Lung microvascular endothelial cell (primary cell): ENCODE results near the gene CORO2A. TPM values are rescaled to one million over a fixed set of nuclear protein-coding genes. Genes with fewer than 3 reads are reported as not detected.
A peak's percentile ranks its signal among the peaks of the same experiment; 100 is the strongest.

Experiments
- DNase-seq, 2 donors: peaks; one replicate each; pipeline versions ENCODE4 v3.0.0 to v3.0.0-alpha.2; 2010; ENCODE audit warnings: low read depth in 2 of 2
- total RNA-seq: library from RNA; depleted of rRNA; stranded (reverse); fragments of >200 nt; gene quantifications from 2 replicates; pipeline ENCODE4 v1.2.1, GENCODE V29; 2014

Gene CORO2A
- total RNA-seq, 1 donor from 2014 or later = 0.20 TPM

- DNase-seq = no peak
Observed at GRCh38 chr9:98219794-98220370, 27.4 kb upstream of the CORO2A start.

DNA sequence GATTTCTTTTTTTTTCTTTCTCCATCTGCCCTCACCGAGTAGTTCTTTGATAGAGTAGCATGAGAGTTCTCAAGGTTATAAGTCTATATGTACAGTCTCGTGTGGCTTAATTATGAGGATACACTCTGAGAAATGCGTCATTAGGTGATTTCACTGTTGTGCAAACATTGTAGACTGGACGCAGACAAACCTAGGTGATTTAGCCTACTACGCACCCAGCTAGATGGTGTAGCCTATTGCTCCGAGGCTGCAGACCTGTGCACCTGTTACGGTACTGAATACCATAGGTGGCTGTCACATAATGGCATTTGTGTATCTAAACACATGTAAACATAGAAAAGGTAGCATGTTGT is 26.9 kb upstream of the CORO2A start:
- no peak for DNase-seq

DNA sequence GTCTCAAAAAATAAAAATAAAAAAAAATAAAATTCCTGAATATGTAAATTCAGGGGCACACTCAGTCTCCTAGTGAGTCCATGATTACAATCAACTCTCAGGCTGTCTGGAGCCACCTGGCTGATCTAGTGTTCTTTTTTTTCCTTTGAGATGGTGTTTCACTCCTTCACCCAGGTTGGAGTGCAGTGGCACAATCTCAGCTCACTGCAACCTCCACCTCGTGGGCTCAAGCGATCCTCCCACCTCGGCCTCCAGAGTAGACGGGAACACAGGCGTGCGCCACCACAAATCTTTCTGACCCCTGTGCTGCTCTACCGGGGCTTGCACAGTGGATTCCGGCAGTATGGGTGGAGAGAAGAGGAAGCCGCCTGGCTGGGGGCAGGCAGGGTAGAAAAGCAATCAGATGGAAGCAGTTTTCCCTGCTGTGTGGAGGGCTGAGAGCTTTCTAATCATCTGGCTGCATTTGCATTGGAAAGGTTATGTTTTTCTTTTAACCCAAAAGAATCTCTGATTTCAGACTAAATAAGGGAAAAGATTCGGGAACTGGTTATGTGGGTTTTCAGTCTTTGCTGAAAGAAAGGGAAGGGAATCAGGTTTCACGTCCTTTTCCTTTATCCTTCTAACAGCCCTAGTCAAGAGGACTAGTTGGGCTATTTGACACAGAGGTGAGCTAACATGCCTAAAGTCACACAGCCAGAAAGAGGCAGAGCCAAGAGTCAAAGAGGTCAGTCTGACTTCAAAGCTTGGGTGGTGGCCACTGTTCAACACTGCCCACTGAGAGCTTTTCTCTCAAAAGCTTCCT is 26.3 kb upstream of the CORO2A start:
- DNase-seq = no peak

DNA sequence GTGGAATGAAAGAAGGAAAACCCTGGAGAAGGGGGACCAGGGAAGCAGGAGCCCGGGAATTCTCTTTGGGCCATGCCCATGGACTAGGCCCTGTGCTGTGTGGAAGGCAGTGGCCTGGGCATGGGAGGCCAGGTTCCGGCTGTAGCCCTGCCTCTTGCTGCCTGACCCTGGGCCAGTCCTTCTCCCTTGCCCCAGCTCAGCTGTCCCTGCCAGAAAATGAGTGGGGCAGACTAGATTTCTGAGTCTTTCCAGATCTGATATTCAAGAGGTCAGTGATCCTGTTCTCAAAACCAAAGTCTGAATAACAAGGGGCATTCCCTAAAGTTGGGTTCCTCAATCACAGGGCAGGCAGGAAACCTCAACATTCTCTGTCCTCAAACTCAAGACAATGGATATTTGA is 24.8 kb upstream of the CORO2A start:
- no peak for DNase-seq

DNA sequence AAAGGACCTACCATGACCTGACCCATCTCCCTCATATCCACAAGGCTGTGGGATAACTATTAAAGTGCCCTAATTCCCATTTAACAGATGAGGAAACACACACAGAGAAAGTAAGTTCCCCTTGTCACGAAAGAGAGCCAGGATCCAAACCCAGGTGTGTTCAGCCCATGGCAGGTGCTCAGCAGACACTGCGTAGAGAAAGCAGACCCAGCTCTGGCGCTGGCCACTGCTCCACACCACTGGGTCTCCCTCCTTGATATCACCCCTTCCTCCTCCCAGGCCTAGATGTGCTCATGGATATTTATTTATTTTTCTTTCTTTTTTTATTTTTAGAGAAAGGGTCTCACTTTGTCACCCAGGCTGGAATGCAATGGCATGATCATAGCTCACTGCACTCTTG is 24.0 kb upstream of the CORO2A start:
- no peak for DNase-seq

GRCh38 chr9:98215821-98216220 is 23.4 kb upstream of the CORO2A start:
- peak; percentile 30 to 55 for DNase-seq

GRCh38 chr9:98215271-98215670 is 22.8 kb upstream of the CORO2A start:
- DNase-seq = no peak

DNA sequence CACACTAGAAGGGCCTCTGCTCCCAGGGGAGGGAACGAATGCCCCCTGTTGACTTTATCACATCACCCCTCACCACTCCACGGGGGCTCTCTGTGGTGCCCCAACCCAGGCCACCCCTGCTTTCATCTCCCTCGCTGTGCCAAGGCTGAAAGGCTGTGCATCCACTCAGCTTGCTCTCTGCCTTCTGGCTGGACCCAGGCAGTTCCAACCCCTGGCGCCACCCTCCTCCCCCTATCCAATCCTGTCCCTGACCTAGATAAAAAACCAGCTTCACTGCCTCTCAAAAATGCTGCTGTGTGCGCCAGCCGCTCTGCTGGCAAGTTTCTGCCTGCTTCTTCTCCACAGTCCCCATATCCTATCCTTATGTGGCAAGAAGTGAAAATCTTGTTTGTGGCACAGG is 22.4 kb upstream of the CORO2A start:
- DNase-seq = no peak

- DNase-seq = no peak
Observed at GRCh38 chr9:98211260-98211659, 18.8 kb upstream of the CORO2A start.

GRCh38 chr9:98210435-98210834 is 18.0 kb upstream of the CORO2A start:
- no peak for DNase-seq

- DNase-seq = no peak
Observed at GRCh38 chr9:98209530-98209929, 17.1 kb upstream of the CORO2A start.

GRCh38 chr9:98208635-98209034 is 16.2 kb upstream of the CORO2A start:
- no peak for DNase-seq

GRCh38 chr9:98207606-98208005 is 15.2 kb upstream of the CORO2A start:
- no peak for DNase-seq

GRCh38 chr9:98206754-98207153 is 14.3 kb upstream of the CORO2A start:
- DNase-seq = no peak

GRCh38 chr9:98204692-98205091 is 12.3 kb upstream of the CORO2A start:
- no peak for DNase-seq

DNA sequence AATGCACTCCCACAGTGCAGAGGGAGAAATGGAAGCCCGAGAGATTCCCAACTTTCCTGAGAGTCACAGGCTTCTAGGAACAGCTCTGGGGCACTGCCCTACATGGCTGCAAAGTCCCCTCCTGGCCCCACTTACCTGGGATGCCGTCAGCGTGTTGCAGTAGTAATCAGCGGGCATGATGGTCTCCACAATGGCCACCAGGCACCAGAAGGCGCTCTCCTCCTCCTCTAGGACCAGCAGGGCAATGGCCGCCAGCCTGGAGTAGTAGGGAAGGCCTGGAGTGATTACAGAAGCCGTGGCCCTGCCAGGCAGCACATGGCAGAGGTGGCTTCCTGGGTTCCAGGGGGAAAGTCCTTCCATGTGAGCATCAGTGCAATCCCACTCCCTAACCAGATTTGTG is 10.7 kb upstream of the CORO2A start:
- no peak for DNase-seq

GRCh38 chr9:98202252-98202651 is 9.8 kb upstream of the CORO2A start:
- DNase-seq = peak in 1 of 2 donors; percentile 21

DNA sequence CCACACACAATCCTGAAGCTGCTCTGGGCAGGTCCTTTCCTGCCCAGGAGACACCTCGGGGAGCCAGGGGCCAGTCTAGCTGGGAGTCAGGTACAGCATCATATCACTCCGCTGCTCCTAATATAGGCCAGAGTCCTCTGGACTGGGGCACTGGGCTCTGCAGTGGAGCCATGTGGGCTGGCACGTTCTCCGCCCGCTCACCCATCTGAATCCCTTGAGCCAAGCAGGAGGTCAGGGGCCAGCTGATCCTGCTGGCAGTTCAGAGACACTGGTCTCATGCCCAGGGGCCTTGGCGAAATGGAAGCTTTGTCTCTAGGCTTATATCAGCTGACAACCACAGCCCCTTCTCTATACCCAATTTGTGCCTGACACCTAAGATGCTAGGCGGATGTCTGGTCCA is 9.3 kb upstream of the CORO2A start:
- no peak for DNase-seq

DNA sequence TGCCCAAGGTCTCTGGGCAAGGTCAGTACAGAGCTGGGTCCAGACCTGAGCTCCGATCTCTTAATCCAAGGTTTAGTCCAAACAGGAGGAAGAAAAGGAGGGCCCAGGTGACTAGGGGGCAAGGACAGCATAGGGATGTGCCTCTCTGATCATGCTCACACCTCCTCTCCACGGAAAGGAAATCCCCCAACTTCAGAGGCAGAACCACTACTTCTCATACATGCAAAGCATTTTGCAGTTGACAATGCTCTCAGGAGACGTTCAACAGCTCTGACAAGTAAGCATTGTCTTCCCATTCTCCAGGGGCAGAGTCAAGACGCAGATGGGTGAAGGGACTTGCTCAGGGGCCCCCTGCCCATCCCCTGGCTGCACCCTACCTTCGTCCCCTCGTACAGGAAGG is 8.7 kb upstream of the CORO2A start:
- no peak for DNase-seq

GRCh38 chr9:98199388-98200033 is 7.1 kb upstream of the CORO2A start:
- DNase-seq = peak in 1 of 2 donors; percentile 24

GRCh38 chr9:98195671-98196070 is 3.2 kb upstream of the CORO2A start:
- no peak for DNase-seq

DNA sequence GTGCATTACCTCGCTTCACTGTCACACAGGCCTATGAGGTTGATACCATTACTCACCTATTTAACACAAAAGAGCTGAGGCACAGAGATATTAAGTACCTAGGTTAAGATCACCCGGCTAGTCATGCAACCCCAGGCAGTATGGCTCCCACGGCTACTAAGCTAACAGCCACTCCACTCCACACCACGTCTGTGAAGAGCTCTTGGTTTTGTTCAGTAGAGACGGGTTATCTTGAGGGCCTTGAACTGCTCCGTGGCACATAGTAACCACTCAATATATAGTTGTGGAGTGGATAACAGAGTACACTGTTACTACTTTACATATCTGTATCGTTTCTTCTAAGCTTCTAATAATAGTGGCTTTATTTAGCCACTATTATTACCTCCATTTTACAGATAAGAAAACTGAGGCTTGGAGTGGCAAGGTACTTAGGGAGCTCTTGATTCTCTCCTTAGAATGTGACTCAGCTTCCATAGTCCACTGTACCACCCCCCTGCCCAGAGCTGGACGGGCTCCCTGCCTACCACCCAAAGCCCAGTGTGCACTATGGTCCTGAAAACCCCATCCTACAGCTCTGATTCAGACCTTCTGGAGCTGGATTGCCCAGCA is 1.0 kb upstream of the CORO2A start:
- DNase-seq = no peak
